ENCODE results near the gene GALNT10. TPM values are rescaled to one million over a fixed set of nuclear protein-coding genes. Genes with fewer than 3 reads are reported as not detected.
A peak's percentile ranks its signal among the peaks of the same experiment; 100 is the strongest.

GALNT10 gene
- total RNA-seq, 1 donor from 2014 or later = 23.5 TPM

- peak; percentile 55 for TF ChIP-seq CTCF (conservative IDR thresholded peaks at IDR 0.05; ENCODE audit: low read depth, low read length)
- H3K4me3 ChIP-seq (ENCODE audit: low read depth, low read length) = no peak overlapping the region
- no peak for DNase-seq (ENCODE audit: low read depth)
Measured at GRCh38 chr5:154157483-154158378, 32.8 kb upstream of the GALNT10 start.

- DNase-seq (ENCODE audit: low read depth) = no peak
- no peak for TF ChIP-seq CTCF (conservative IDR thresholded peaks at IDR 0.05; ENCODE audit: low read depth, low read length)
- H3K4me3 ChIP-seq (ENCODE audit: low read depth, low read length) = no peak overlapping the region
Measured at GRCh38 chr5:154158379-154158737, 32.2 kb upstream of the GALNT10 start.

GRCh38 chr5:154159343-154159742 lies 31.2 kb upstream of the GALNT10 start:
- no peak overlapping the region for H3K4me3 ChIP-seq (ENCODE audit: low read depth, low read length)
- no peak for TF ChIP-seq CTCF (conservative IDR thresholded peaks at IDR 0.05; ENCODE audit: low read depth, low read length)
- no peak for DNase-seq (ENCODE audit: low read depth)

- TF ChIP-seq CTCF (conservative IDR thresholded peaks at IDR 0.05; ENCODE audit: low read depth, low read length) = no peak
- DNase-seq (ENCODE audit: low read depth) = no peak
- H3K4me3 ChIP-seq (ENCODE audit: low read depth, low read length) = no peak overlapping the region
Measured at GRCh38 chr5:154162539-154163151, 27.9 kb upstream of the GALNT10 start.

GRCh38 chr5:154163327-154164248 lies 26.9 kb upstream of the GALNT10 start:
- TF ChIP-seq CTCF (conservative IDR thresholded peaks at IDR 0.05; ENCODE audit: low read depth, low read length) = no peak
- no peak overlapping the region for H3K4me3 ChIP-seq (ENCODE audit: low read depth, low read length)
- no peak for DNase-seq (ENCODE audit: low read depth)

GRCh38 chr5:154164249-154164581 lies 26.3 kb upstream of the GALNT10 start:
- H3K4me3 ChIP-seq (ENCODE audit: low read depth, low read length) = no peak overlapping the region
- DNase-seq (ENCODE audit: low read depth) = no peak
- TF ChIP-seq CTCF (conservative IDR thresholded peaks at IDR 0.05; ENCODE audit: low read depth, low read length) = no peak
